Frontal cortex (tissue), 4 donors: ENCODE data around the gene SRCIN1. TPM values are rescaled to one million over a fixed set of nuclear protein-coding genes. Genes with fewer than 3 reads are reported as not detected.
A peak's percentile ranks its signal among the peaks of the same experiment; 100 is the strongest.

ENCODE experiments used
- DNase-seq, 2 donors: peaks; one replicate each; pipeline ENCODE4 v3.0.0; 2012; ENCODE audit warnings: low spot score in 2 of 2
- FAIRE-seq: peaks from 2 replicates; lab custom pipeline; 2012; peaks lifted over from hg19 to GRCh38; lab: Jason Lieb, UNC
- total RNA-seq: library from RNA; depleted of rRNA; stranded (reverse); fragments of >200 nt; gene quantifications from one replicate; pipeline ENCODE4 v1.2.3, GENCODE V29; 2014
- donor health status: control.
- donor health status: control.
- donor health status: control.

The SRCIN1 gene
- total RNA-seq, 1 donor from 2014 or later: 23.6 TPM

- DNase-seq (no peak), FAIRE-seq (no peak)
Measured at GRCh38 chr17:38565853-38566665, 39.7 kb downstream of the SRCIN1 start.

GRCh38 chr17:38564869-38565268 lies 40.9 kb downstream of the SRCIN1 start:
- FAIRE-seq (no peak), DNase-seq (peak in 1 of 2 donors; percentile 50)

GRCh38 chr17:38564254-38564837 lies 41.4 kb downstream of the SRCIN1 start:
- FAIRE-seq (no peak), DNase-seq (no peak)

- no peak for DNase-seq
Measured at GRCh38 chr17:38563362-38564253, 42.1 kb downstream of the SRCIN1 start.

GRCh38 chr17:38562903-38563302 lies 42.8 kb downstream of the SRCIN1 start:
- DNase-seq (no peak), FAIRE-seq (no peak)

More at GRCh38 chr17:38563362-38564253, 42.1 kb downstream of the SRCIN1 start:
- no peak for FAIRE-seq

- no peak for FAIRE-seq
- DNase-seq: no peak
Measured at GRCh38 chr17:38562215-38562569, 43.6 kb downstream of the SRCIN1 start.

GRCh38 chr17:38561416-38562214 lies 44.1 kb downstream of the SRCIN1 start:
- DNase-seq (no peak), FAIRE-seq (no peak)

GRCh38 chr17:38560503-38561318 lies 45.0 kb downstream of the SRCIN1 start:
- peak in 1 of 2 donors; percentile 48 for DNase-seq
- FAIRE-seq: no peak

GRCh38 chr17:38559880-38560230 lies 45.9 kb downstream of the SRCIN1 start:
- no peak for DNase-seq
- FAIRE-seq: no peak

GRCh38 chr17:38559051-38559879 lies 46.5 kb downstream of the SRCIN1 start:
- DNase-seq (peak; percentile 55 to 62), FAIRE-seq (no peak)

GRCh38 chr17:38558728-38559050 lies 47.1 kb downstream of the SRCIN1 start:
- no peak for DNase-seq
- no peak for FAIRE-seq

- FAIRE-seq: no peak
- peak; percentile 93 to 96 for DNase-seq
Measured at GRCh38 chr17:38557836-38558727, 47.7 kb downstream of the SRCIN1 start.

- DNase-seq: no peak
- no peak for FAIRE-seq
Measured at GRCh38 chr17:38557396-38557795, 48.4 kb downstream of the SRCIN1 start.

GRCh38 chr17:38556239-38556638 lies 49.5 kb downstream of the SRCIN1 start:
- FAIRE-seq: no peak
- no peak for DNase-seq

- no peak for DNase-seq
- FAIRE-seq: no peak
Measured at GRCh38 chr17:38554430-38555350, 51.1 kb downstream of the SRCIN1 start.

- no peak for FAIRE-seq
- DNase-seq: no peak
Measured at GRCh38 chr17:38552343-38552742, 53.4 kb downstream of the SRCIN1 start.
